Adipocyte (in vitro differentiated cells): ENCODE results near the gene C2CD4A.

ENCODE experiments used
- DNase-seq: peaks from one replicate; pipeline ENCODE4 v3.0.0-alpha.2; 2015; ENCODE audit warnings: low read depth
- H3K27me3 ChIP-seq: replicated peaks from 2 replicates; pipeline ENCODE4 v1.7.0; 2013; ENCODE audit warnings: mild to moderate bottlenecking, low read length, moderate library complexity; ENCODE audit not compliant: control insufficient read depth, insufficient read depth
- H3K36me3 ChIP-seq: 2 replicates; pipeline ENCODE4 v1.7.0; 2013; ENCODE audit warnings: low read length, mild to moderate bottlenecking, moderate library complexity; ENCODE audit not compliant: control insufficient read depth, insufficient read depth, severe bottlenecking
- H3K4me1 ChIP-seq: 2 replicates; pipeline ENCODE4 v1.7.0; 2013; ENCODE audit warnings: mild to moderate bottlenecking, low read length, moderate library complexity; ENCODE audit not compliant: control insufficient read depth, insufficient read depth
- H3K4me3 ChIP-seq: 2 replicates; pipeline ENCODE4 v1.7.0; 2013; ENCODE audit warnings: mild to moderate bottlenecking, low read length, moderate library complexity
- H3K9ac ChIP-seq: 2 replicates; pipeline ENCODE4 v1.7.0; 2013; ENCODE audit warnings: mild to moderate bottlenecking, low read length, moderate library complexity
- H3K9me3 ChIP-seq: 2 replicates; pipeline ENCODE4 v1.7.0; 2013; ENCODE audit warnings: mild to moderate bottlenecking, low read length, moderate library complexity; ENCODE audit not compliant: control insufficient read depth

C2CD4A gene

DNA sequence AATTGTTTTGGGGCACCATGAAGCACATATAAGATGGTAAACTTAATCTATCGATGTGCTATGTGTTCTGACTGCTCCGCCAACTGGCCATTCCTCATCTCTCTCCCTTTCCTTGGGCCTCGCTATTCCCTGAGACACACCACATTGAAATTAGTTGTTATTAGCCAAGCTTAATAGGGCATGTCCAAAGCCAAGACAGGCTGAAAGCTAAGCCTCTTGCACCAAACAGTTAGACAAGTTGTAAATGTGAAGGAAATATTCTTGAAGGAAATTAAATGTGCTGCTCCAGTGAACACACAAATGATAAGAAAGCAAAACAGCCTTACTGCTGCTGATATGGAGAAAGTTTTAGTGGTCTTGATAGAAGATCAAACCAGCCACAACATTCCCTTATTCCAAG is 39.3 kb downstream of the C2CD4A start:
- Histone ChIP-seq H3K4me1 (peaks cover 47% of the 10 kb centered on the region), H3K9me3 (no peaks in the 10 kb centered on the region), H3K27me3 (no peaks in the 10 kb centered on the region), H3K36me3 (no peaks in the 10 kb centered on the region), H3K9ac (no peak overlapping the region), H3K4me3 (no peak overlapping the region)
- no peak for DNase-seq

DNA sequence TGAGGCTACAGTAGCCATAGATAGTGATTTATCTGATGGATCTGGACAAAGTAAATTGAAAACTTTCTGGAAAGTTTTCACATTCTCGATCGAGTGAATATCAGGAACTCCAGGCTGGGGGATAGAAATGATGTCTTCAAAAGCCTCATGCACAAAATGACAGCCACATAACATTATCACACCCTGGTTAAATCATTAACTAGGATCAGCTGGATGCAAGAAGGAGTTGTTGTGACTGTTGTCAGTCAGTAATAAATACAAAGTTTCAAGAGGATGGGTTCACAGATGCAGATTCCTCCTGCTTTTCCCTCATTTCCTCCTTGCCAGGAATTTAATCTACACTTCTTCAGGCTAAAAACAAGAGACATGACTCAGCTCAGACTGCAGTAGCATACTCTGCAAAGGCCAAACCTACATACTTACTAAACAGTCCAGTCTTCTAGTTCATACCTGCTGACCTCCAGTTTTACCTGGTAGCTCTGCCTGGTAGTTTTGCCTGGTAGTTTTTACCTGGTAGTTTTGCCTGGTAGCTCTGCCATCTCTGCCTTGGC is 40.9 kb downstream of the C2CD4A start:
- Histone ChIP-seq H3K9ac (no peak overlapping the region), H3K4me3 (no peak overlapping the region), H3K9me3 (no peaks in the 10 kb centered on the region), H3K27me3 (no peaks in the 10 kb centered on the region), H3K4me1 (peaks cover 54% of the 10 kb centered on the region), H3K36me3 (no peaks in the 10 kb centered on the region)
- no peak for DNase-seq

DNA sequence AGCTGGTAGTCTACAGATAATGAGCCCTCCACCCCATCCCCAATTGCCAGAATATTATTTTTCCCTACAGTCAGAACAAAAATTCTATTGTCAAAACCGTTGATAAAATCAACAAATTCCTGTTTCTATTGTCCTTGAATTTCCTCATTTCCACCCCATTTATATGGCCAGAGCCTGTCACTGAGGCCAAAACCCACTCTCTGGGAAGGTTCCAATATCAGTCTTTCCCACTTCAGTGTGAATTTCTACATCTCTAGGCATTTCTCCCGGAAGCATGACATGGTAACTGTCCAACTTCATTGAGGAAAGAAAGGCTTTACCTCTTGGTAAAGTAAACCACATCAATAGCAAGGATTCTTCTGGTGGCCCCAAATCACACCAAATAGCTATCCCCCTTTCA is 41.6 kb downstream of the C2CD4A start:
- peaks cover 62% of the 10 kb centered on the region for H3K4me1 ChIP-seq
- no peaks in the 10 kb centered on the region for H3K9me3 ChIP-seq
- DNase-seq = no peak
- H3K9ac ChIP-seq = no peak overlapping the region
- no peaks in the 10 kb centered on the region for H3K36me3 ChIP-seq
- H3K27me3 ChIP-seq = no peaks in the 10 kb centered on the region
- H3K4me3 ChIP-seq = no peak overlapping the region

DNA sequence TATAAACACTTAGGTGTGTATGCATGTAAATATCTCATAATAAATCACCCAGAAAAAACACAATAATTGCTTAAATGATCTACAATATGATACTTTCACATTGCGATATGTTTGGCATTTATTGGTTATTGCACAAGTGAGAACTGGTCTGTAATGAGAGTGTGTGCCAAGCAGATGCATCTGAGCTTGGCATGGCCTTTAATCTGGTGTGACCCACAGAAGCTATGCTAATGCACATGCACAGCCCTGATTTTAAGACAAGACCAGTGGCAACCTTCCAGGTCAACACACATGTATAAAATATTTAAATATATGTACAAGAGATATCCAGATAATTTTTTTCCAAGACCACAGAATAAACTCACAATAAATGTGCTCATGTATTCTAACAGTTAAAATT is 42.7 kb downstream of the C2CD4A start:
- H3K9me3 ChIP-seq = no peaks in the 10 kb centered on the region
- no peaks in the 10 kb centered on the region for H3K36me3 ChIP-seq
- peaks cover 54% of the 10 kb centered on the region for H3K4me1 ChIP-seq
- H3K9ac ChIP-seq = no peak overlapping the region
- H3K4me3 ChIP-seq = peak overlapping the region; percentile 43
- no peak for DNase-seq
- H3K27me3 ChIP-seq = no peaks in the 10 kb centered on the region

DNA sequence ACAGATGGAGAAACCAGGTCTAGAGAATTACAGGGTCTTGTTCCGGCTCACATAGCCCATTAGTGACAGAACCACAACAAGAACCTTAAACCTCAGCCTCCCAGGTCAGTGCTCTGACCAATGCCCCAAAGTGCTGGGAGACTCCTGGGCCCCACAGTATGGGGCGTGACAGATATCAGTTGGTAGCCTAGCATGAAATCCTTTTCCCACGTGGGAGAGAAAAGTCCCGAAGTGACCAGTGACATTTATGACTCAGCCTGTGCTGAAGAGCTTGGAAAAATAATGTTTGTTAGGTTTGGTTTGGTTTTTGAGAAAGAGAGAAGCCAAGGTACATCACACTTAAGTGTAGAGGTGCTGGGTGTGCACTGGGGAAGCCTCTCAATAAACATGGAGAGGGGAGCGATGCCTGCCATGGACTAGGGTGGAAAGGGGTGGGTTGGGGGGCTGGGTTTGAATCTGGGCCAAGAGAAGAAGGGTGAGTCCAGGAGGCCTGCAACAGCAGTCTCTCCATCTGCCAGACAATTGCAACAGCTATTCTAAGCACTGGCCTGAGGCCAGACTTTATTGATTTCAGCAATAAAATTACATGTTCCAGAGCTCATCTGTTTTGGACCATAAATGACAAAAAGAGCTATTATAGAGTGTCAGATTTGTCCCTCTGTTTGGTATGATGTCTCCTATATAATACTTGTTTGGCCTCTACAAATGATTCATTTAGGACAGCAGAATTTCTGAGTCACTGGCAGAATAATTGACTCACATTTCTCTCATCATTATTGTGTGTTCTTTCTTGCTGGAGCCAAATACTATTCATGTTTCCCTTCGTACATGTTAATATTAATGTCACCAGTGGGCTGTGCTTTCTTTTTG is 43.4 kb downstream of the C2CD4A start:
- peak overlapping the region; percentile 43 for H3K4me3 ChIP-seq
- peaks cover 53% of the 10 kb centered on the region for H3K4me1 ChIP-seq
- H3K9ac ChIP-seq = peak overlapping the region; percentile 32
- H3K27me3 ChIP-seq = no peaks in the 10 kb centered on the region
- no peaks in the 10 kb centered on the region for H3K36me3 ChIP-seq
- peak; percentile 69 for DNase-seq
- H3K9me3 ChIP-seq = no peaks in the 10 kb centered on the region

DNA sequence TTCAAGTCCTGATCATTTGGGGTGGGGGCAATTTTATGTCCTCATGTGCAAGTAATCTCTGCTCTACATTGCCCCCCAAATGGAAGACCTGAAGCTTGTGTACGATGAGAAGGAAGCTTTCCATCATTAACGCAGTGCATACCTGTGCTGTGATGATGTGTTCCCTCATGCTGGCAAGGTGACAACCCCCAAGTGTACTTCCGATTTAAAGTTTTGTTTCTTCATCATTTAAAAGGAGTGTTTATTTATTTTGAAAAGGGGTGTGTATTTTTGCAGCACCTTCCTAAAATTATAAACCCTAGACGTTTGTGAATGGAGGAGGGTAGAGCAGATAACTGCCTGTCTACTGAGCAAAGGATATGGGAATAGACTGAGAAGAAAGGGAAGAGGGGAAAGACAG is 45.3 kb downstream of the C2CD4A start:
- DNase-seq = no peak
- no peaks in the 10 kb centered on the region for H3K27me3 ChIP-seq
- H3K4me3 ChIP-seq = no peak overlapping the region
- no peaks in the 10 kb centered on the region for H3K36me3 ChIP-seq
- H3K9ac ChIP-seq = no peak overlapping the region
- peaks cover 53% of the 10 kb centered on the region for H3K4me1 ChIP-seq
- no peaks in the 10 kb centered on the region for H3K9me3 ChIP-seq

DNA sequence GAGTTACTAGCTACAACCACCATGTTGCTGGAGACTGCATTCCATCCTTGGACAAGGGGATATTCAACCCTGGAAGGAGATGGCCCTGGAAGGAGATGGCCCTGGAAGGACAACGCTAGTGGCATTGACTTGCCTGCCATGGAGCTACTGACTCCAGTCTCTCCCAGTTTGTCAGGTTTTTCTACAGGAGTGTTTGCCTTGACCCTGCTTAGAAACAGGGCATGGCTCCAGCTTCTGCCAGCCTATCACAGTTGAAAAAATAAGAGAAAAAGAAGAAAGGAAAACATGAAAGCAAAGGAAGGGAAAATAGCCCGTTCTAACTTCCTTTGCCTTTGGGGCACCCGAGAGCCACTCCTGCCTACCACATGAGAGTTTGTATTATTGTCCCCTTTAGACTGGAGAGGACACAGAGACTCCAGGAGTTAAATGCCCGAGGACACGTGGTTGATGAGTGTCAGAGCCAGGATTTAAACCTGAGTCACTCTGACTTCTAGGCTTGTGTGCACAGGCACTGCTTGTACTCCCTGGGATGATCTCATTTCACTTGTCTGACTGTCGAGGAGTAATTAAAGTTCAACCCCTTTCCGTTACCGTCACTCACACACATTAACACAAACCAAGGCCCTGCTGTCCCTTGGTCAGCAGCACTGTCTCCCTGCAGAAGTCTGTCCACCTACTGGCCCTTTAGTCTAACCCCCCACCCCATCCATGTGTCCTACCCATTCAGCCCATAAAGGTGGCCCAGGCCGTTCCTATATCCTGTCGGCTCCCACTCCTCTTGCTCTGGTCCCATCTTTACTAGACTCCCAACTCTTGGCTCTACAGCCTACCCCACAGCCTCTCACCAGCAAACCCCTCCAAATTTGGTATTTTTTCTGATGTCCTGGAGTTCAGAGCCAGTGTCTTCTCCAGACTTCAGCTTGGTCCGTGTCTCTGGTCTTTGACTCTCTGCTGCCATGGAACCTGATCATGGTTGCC is 46.1 kb downstream of the C2CD4A start:
- no peaks in the 10 kb centered on the region for H3K9me3 ChIP-seq
- no peaks in the 10 kb centered on the region for H3K36me3 ChIP-seq
- H3K27me3 ChIP-seq = no peaks in the 10 kb centered on the region
- peaks cover 48% of the 10 kb centered on the region for H3K4me1 ChIP-seq
- H3K9ac ChIP-seq = no peak overlapping the region
- peak; percentile 71 for DNase-seq
- H3K4me3 ChIP-seq = no peak overlapping the region

DNA sequence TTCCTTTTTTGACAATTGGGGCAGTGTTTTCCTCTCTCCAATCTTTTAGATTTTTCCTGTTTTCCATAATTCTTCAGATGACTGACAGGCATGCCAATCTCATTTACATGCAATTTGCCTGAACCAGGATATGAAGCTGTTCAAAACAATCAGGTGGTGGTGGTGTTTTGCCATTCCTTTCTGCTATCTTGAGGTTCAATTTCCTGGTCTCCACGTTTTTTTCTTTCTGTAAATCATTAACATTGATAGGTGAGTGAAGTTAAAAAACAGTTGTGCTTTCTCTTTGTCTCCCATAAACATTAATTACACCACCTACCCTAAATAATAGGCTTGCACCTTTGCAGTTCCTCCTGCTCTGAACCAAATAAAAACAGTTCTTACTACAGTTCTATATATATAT is 49.1 kb downstream of the C2CD4A start:
- Histone ChIP-seq H3K4me1 (peaks cover 32% of the 10 kb centered on the region), H3K9ac (no peak overlapping the region), H3K4me3 (no peak overlapping the region), H3K36me3 (no peaks in the 10 kb centered on the region), H3K27me3 (no peaks in the 10 kb centered on the region), H3K9me3 (no peaks in the 10 kb centered on the region)
- no peak for DNase-seq

DNA sequence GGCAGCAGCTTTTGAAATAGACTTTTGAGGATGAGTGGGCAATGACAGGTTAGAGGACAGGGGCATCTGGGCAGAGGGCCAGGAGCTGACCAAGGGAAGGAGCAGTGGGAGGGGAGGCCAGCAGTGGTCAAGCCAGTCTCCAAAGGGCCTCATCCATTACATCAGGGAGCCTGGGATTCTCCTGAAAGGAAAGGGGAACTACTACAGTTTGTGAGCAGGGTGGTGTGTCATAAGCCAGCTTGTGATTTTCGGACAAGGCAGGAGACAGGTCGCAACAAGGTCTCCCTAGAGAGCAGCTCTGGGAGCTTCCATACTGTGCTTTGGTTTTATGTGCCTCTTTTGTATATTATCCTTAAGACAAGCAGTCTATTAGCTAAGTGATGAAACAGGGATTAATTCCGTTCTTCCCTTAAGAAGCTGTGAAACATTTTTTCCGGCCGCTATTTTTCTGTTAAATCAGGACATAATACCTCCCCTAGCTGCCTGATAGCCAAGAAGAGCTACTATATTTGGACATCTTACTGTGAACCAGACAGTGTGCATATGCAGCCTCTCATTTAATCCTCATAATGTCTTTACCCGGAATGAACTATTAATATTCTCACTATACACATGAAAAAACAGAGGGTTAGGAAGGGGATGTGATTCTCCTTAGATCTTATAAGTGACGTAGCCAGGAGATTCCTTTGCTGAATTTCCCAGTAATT is 51.9 kb downstream of the C2CD4A start:
- H3K4me3 ChIP-seq = peak overlapping the region; percentile 69

DNA sequence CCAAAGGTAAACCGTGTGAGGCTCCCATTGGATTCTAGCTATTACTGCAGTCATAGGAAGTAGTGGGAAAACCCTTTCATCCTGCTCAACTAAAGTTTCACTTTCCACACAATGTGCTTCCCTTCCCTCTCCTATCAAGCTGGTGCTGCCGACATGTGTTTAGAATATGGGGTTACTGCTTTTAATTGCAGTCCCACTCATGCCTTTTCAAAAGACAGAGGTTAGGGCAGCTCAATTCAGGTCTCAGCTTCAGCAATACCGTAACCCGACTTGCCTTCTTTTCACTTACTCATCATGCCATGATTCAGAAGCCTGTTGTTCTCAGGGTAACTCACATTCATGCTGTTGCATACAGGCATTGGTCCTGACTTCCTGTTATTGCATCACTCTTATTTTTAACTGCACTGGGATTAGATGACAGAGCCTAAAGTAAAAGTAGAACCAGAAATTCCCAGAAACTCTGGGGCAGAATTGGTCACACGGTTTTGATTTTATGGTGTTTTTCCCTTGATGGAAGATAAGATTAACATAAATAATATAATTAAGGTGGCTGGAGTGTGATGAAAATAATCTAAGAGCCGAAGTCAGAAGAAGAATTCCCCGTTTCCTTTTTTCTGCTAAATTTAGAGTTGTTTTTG is 52.6 kb downstream of the C2CD4A start:
- no peaks in the 10 kb centered on the region for H3K27me3 ChIP-seq
- H3K4me1 ChIP-seq = peaks cover 19% of the 10 kb centered on the region
- peak; percentile 94 for DNase-seq
- no peaks in the 10 kb centered on the region for H3K36me3 ChIP-seq
- no peaks in the 10 kb centered on the region for H3K9me3 ChIP-seq
- peak overlapping the region; percentile 50 for H3K9ac ChIP-seq
- H3K4me3 ChIP-seq = peak overlapping the region; percentile 69

More for the DNA sequence above, 51.9 kb downstream of the C2CD4A start:
- Histone ChIP-seq H3K4me1 (peaks cover 19% of the 10 kb centered on the region), H3K9ac (peak overlapping the region; percentile 50), H3K9me3 (no peaks in the 10 kb centered on the region), H3K36me3 (no peaks in the 10 kb centered on the region), H3K27me3 (no peaks in the 10 kb centered on the region)
- no peak for DNase-seq
